ENCODE data around the gene ZNF853. TPM values are rescaled to one million over a fixed set of nuclear protein-coding genes. Genes with fewer than 3 reads are reported as not detected.

ZNF853 gene
- total RNA-seq, 2 experiments from 2014 or later, result 0.55 to 0.60 TPM

DNA sequence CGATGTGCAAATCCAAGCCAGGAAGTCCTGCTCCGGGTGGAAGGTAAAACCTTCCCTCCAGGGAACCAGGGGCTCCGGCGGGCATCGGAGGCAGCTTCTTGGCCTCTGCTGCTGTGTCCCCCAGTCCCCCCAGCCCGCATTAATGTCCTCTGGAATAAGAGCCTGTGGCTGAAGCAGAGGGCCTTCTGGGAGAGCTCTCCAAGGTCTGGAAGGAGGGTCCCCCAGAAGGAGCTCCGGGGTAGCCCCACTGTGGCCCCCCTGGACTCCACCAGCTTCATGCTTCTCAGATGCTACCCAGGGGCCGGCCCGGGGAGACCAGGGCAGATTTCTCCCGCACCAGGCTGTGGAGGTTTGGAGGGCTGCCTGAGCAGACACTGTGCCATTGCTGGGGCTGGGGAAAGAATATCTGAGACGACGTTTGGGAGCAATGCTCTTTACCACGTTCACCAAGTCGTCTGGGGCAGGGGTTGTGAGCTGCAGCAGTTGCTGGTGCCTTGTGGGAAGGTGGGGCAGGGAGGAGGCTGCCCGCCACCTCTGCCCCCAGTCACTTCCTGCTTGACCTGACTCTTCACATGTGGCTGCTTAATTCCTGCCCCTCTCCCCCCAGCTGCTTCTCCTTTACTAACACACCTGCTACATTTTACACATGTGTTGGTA is 8.3 kb downstream of the ZNF853 start:
- POLR2A ChIA-PET, result interaction anchor here (0.5 to 1.2 kb wide), 2 partner anchors 32 to 1379 kb away, joined by 3 read pairs; no protein-coding TSS in a partner anchor
- CTCF ChIA-PET (ENCODE audit: unreplicated experiment), result no interaction called here
- peaks cover 41% of the 10 kb centered on the region for H3K4me1 ChIP-seq (ENCODE audit: insufficient read depth, low read length, poor library complexity, severe bottlenecking)

DNA sequence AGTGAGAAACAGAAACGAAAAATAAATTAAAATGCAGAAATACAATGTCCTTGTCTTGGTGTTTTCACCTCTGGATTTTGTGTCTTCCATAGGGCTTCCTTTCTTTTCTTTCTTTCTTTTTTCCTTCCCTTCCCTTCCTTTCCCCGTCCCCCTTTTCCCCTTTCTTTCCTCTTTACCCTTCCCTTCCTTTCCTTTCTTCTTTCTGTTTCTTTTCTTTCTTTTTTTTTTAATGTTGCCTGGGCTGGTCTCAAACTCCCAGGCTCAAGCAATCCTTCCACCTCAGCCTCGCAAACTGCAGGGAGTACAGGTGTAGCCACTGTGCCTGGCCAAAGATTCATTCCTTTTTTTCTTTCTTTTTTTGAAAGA is 8.8 kb downstream of the ZNF853 start:
- Histone ChIP-seq H3K79me2 (ENCODE audit: insufficient read depth, low read depth, low read length) (no peaks in the 10 kb centered on the region), H3K27ac (ENCODE audit: low read depth, low read length, poor library complexity, severe bottlenecking) (peak overlapping the region; percentile 40), H3K4me1 (ENCODE audit: insufficient read depth, low read length, poor library complexity, severe bottlenecking) (peaks cover 41% of the 10 kb centered on the region), H3K9me3 (ENCODE audit: low read length) (no peaks in the 10 kb centered on the region), H3K4me3 (ENCODE audit: low read depth, low read length, poor library complexity, severe bottlenecking) (peak overlapping the region; percentile 13), H3K9me2 (ENCODE audit: insufficient read depth, low read length) (no peaks in the 10 kb centered on the region), H3K36me3 (ENCODE audit: insufficient read depth, low read length) (no peaks in the 10 kb centered on the region), H2AFZ (ENCODE audit: low read length) (peak overlapping the region; percentile 93), H3K4me2 (ENCODE audit: low read length) (peak overlapping the region; percentile 36), H4K20me1 (ENCODE audit: insufficient read depth, low read length) (no peaks in the 10 kb centered on the region)
- DNase-seq (ENCODE audit: low spot score), result no peak
- POLR2A ChIA-PET, result interaction anchor here (0.5 to 1.2 kb wide), 2 partner anchors 33 to 1379 kb away, joined by 3 read pairs; no protein-coding TSS in a partner anchor
- TF ChIP-seq EZH2phosphoT487 (IDR thresholded peaks at IDR 0.05; ENCODE audit: borderline replicate concordance, low read depth, low read length), result no peak
- TF ChIP-seq, protein P1, sequence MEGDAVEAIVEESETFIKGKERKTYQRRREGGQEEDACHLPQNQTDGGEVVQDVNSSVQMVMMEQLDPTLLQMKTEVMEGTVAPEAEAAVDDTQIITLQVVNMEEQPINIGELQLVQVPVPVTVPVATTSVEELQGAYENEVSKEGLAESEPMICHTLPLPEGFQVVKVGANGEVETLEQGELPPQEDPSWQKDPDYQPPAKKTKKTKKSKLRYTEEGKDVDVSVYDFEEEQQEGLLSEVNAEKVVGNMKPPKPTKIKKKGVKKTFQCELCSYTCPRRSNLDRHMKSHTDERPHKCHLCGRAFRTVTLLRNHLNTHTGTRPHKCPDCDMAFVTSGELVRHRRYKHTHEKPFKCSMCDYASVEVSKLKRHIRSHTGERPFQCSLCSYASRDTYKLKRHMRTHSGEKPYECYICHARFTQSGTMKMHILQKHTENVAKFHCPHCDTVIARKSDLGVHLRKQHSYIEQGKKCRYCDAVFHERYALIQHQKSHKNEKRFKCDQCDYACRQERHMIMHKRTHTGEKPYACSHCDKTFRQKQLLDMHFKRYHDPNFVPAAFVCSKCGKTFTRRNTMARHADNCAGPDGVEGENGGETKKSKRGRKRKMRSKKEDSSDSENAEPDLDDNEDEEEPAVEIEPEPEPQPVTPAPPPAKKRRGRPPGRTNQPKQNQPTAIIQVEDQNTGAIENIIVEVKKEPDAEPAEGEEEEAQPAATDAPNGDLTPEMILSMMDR (conservative IDR thresholded peaks at IDR 0.05; ENCODE audit: low read length), result no peak
- no TSS peak for BruUV-seq (replicated peaks)
- intact Hi-C loops (cut with micrococcal nuclease; ENCODE audit: unreplicated experiment), result no loop called here
- CTCF ChIA-PET (ENCODE audit: unreplicated experiment), result no interaction called here

More for the DNA sequence above, 8.3 kb downstream of the ZNF853 start:
- BruUV-seq (replicated peaks), result no TSS peak
- Histone ChIP-seq H3K9me3 (ENCODE audit: low read length) (no peaks in the 10 kb centered on the region), H3K4me3 (ENCODE audit: low read depth, low read length, poor library complexity, severe bottlenecking) (peak overlapping the region; percentile 13), H3K27ac (ENCODE audit: low read depth, low read length, poor library complexity, severe bottlenecking) (peak overlapping the region; percentile 40), H2AFZ (ENCODE audit: low read length) (peak overlapping the region; percentile 93), H3K36me3 (ENCODE audit: insufficient read depth, low read length) (no peaks in the 10 kb centered on the region), H3K4me2 (ENCODE audit: low read length) (peak overlapping the region; percentile 36), H3K9me2 (ENCODE audit: insufficient read depth, low read length) (no peaks in the 10 kb centered on the region), H3K79me2 (ENCODE audit: insufficient read depth, low read depth, low read length) (no peaks in the 10 kb centered on the region), H4K20me1 (ENCODE audit: insufficient read depth, low read length) (no peaks in the 10 kb centered on the region)
- no peak for TF ChIP-seq EZH2phosphoT487 (IDR thresholded peaks at IDR 0.05; ENCODE audit: borderline replicate concordance, low read depth, low read length)
- TF ChIP-seq, protein P1 (conservative IDR thresholded peaks at IDR 0.05; ENCODE audit: low read length), result no peak
- intact Hi-C loops (cut with micrococcal nuclease; ENCODE audit: unreplicated experiment), result no loop called here
- peak; percentile 75 for DNase-seq (ENCODE audit: low spot score)

DNA sequence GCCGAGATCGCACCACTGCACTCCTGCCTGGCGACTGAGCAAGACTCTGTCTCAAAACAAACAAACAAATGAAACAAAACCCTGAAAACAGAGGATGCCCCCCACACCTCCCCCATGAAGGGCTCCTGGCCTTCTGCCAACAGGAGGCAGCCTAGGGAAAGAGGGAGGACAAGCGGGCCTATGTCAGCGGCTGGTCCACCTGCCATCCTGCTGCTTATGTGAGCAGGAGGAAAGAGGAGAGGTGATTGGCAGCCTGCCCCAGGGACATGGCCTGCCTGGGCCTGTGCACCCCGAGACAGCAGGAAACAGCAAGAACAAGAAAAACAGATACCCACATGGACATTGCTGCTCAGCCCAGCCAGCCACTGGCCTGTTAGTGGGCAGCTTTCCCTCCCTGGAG is 12.6 kb downstream of the ZNF853 start:
- no peaks in the 10 kb centered on the region for H4K20me1 ChIP-seq (ENCODE audit: insufficient read depth, low read length)

More for the DNA sequence above, 12.6 kb downstream of the ZNF853 start:
- Histone ChIP-seq H3K36me3 (ENCODE audit: insufficient read depth, low read length) (no peaks in the 10 kb centered on the region), H2AFZ (ENCODE audit: low read length) (no peak overlapping the region), H3K79me2 (ENCODE audit: insufficient read depth, low read depth, low read length) (no peaks in the 10 kb centered on the region), H3K9me2 (ENCODE audit: insufficient read depth, low read length) (no peaks in the 10 kb centered on the region), H3K4me3 (ENCODE audit: low read depth, low read length, poor library complexity, severe bottlenecking) (no peak overlapping the region), H3K27ac (ENCODE audit: low read depth, low read length, poor library complexity, severe bottlenecking) (no peak overlapping the region), H3K4me1 (ENCODE audit: insufficient read depth, low read length, poor library complexity, severe bottlenecking) (peaks cover 15% of the 10 kb centered on the region), H3K9me3 (ENCODE audit: low read length) (no peaks in the 10 kb centered on the region), H3K4me2 (ENCODE audit: low read length) (no peak overlapping the region)
- CTCF ChIA-PET (ENCODE audit: unreplicated experiment), result no interaction called here
- POLR2A ChIA-PET, result interaction anchor here (1.2 kb wide), 1 partner anchor 24 kb away, joined by 3 read pairs; no protein-coding TSS in a partner anchor
- intact Hi-C loops (cut with micrococcal nuclease; ENCODE audit: unreplicated experiment), result no loop called here
- TF ChIP-seq, protein P1 (conservative IDR thresholded peaks at IDR 0.05; ENCODE audit: low read length), result no peak
- TF ChIP-seq EZH2phosphoT487 (IDR thresholded peaks at IDR 0.05; ENCODE audit: borderline replicate concordance, low read depth, low read length), result no peak
- no TSS peak for BruUV-seq (replicated peaks)
- no peak for DNase-seq (ENCODE audit: low spot score)

All from OCI-LY7 (cell line).